ENCODE results near the gene ANO3. TPM values are rescaled to one million over a fixed set of nuclear protein-coding genes. Genes with fewer than 3 reads are reported as not detected.
"Not testable (repeated sequence)": the region's sequence is repeated elsewhere in the genome, so short reads cannot be mapped to it uniquely, and the experiment has no call there.

The ANO3 gene
- total RNA-seq, 1 donor from 2014 or later, result 0.05 TPM

DNA sequence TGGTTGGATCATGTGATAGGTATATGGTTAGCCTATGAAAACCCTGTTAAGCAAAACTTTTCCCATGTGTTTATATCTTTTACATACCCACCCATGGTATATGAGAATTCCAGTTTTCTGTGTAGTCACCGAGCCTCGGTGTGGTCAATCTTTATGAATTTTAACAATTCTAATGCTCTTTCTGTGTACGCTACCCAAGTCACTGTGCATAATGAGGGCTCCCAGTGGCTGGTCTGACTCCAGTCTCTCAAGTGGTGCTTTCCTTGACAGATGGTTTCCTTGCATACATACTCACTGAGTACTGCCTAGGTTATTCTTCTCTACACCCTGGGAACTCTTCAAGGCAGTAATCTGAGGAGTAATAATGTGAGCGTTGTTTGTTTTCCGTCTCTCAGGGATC, 222.5 kb downstream of the ANO3 start:
- intact Hi-C loops (cut with DNase I), result no loop called here
- no peak for ATAC-seq
- no peak for DNase-seq (ENCODE audit: missing footprints)

DNA sequence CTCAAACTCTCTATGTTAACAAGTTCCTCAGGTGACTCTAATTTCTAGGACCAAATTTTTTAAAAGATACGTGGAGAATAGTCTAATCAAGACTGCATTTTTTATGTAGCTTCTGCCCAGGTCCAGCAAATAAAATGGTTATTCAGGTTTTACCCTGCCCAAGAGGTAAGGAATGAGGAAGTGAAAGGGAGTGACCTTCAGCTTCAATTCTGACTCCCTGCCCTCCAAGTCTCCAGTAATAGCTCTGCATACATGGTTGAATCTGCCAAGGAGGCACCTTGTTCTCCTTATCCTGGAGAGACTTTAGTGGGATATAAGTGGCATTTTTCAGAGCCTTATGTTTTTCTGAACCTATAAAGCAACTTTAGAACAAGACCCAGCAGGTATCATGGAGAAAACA, 224.7 kb downstream of the ANO3 start:
- no peak for DNase-seq (ENCODE audit: missing footprints)
- ATAC-seq, result no peak
- intact Hi-C loops (cut with DNase I), result no loop called here

DNA sequence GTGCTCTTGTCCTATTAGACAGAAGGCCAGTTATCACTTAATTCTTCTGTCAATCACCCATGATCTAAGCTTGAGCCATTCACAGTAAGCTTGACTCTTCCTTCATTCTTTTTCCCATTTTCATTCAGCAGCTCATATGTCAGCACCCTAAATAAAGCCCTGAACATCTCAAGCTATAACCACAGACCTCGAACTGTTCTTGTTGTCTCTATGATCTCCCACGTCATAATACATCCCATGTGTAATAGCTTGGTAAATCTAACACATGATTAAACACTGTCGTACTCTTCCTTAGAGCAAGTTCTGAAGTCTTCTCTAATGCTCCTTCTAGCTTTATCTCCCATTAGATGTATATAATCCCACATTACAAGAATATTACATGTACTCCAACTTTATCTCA, 225.7 kb downstream of the ANO3 start:
- ATAC-seq (no peak), DNase-seq (ENCODE audit: missing footprints) (no peak)
- intact Hi-C loops (cut with DNase I), result no loop called here

DNA sequence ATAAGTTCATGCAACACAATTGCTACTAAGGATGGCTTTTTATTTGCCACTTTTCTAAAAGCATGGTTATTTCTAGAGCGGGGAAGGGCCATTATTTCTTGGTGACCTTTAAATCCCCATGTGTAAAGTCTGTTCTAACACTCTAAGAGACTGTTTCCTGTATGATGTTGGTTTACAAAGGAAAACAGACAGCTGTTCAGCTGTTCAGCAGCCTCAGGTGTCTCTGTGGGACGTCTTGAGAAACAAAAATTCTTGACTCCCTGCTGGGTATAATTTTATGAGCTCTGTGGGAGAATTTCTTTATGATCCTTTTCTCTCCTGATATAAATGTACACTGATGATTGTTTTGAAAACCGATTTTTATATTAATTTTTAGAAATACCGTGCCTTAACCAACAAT, 226.3 kb downstream of the ANO3 start:
- DNase-seq (ENCODE audit: missing footprints) (no peak), ATAC-seq (no peak)
- intact Hi-C loops (cut with DNase I), result no loop called here

DNA sequence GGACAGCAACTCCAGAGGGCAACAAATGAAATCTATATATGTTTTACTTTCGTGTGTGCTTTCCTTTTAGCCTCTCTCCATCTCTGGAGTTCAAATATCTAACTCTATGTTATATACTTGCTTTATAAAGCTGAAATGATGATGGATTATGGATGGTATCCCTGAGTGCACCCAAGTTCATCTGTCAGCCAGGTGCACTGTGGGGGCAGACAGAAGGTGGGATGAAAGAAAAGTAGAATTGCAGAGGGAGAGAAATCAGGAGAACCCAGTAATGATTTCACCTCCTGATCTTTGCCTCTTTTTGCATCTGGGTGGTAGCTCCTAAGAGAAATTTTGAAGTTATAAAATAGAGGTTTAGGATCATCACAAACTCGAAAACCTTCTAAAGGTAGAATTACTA, 237.7 kb downstream of the ANO3 start:
- intact Hi-C loops (cut with DNase I), result no loop called here
- DNase-seq (ENCODE audit: missing footprints), result no peak
- ATAC-seq, result no peak

DNA sequence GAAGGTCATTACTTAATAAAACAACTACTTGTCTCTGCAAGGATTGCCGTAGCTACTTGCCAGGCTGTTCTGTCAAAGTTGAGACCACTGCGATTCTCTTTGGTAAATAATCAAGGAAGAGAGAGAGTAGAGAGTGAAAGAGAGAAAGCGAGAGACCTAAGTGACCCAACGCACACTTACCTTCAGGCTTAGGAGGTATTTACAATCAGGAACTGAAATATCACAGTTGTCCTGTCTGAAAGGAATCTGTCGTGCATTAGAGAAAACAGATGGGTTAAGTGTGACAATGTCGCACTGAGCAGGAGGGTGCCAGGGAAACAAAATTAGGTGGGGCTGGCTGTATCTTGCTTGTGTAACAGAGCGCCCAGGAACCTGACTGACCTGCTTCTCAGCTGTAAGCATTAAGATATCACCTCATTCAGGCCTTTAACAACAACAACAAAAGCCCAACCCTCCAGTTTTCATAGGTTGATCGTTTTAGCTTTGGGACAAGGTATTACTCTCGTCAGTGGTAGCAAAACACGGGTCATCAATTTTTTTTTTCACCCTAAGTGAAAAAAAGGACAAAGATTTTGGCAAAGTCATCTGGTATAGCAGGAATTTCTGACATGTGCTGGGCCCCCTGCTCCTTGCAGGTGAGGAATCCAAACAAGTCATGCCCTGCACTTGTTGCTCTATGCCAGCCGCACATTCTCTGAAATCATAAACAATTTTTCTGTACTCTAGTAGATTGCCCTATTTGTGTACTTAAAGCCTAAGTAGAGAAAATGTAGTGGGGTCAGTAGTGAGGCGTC, 240.1 kb downstream of the ANO3 start, which contains the start of gene MUC15:
Gene MUC15 (minus strand): TSS at position 403 of the 794 bp plus-strand sequence. CDS start 5,169 bp downstream, outside the sequence.
- no peak for DNase-seq (ENCODE audit: missing footprints)
- intact Hi-C loops (cut with DNase I), result no loop called here
- no peak for ATAC-seq

DNA sequence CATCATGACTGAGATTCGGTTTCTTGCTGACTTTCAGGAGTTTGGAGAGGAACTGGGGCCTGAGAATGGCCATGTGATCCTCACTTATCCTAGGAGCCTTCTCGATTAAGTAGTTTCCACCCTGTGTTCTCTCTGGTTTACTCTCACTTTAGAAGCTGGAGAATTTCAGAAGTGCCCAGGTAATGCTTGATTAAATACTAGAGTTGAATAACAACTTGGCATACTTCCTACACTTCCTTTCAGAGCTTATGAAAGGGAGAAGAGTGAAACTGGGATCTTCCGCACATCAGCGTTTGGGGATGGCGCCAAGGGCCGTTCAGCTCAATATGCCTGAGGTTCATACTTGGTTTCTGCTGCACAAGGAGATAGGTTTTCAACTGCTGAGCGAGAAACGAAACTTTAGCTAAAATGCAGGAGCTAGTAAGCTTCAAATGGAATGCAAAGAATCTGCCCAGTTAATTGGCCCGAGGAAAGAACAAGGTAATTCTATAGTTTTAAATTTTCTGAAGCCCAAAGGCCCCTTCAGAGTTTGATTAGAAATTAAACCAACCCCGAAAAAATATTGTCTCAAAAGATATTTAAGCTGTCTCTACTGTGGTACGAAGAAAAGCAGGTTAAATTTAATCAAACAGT, 241.0 kb downstream of the ANO3 start:
- ATAC-seq (no peak), DNase-seq (ENCODE audit: missing footprints) (no peak)
- intact Hi-C loops (cut with DNase I), result no loop called here

DNA sequence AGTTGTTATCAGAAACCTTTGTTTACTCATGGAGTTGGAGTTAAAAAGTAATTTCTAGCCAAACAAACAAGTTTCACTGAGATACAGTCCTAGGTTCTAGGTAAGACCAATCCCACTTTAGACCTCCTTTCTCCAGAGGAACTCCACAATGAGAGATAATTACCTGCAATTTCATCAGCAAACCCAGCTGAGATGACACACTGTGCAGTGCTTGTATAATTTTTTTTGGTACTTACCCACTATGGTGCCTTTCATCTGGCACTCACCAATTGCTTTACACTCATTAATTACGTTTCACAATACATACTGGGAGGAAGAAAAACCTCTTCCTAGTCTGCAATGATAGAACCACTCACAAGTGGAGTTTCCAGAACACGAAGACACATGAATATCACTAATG, 242.0 kb downstream of the ANO3 start:
- intact Hi-C loops (cut with DNase I), result no loop called here
- no peak for DNase-seq (ENCODE audit: missing footprints)

DNA sequence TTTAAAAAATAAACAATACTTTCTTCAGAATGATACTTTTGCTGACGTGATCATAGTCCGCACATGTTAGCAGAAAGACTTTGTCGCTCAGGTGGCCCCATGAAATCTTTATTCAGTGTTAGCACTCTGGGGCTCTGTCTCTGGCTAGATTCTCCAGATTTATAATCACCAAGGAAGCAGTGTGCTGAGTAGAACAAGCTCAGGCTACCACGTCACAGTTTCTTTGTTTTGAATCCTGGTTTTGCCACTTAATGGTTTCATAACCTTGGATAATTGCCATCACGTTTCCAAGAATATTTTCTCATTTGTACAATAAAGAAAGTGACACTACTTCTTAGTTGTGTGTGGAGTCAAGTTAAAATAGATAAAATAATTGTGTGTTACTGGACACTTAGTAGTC, 244.0 kb downstream of the ANO3 start:
- intact Hi-C loops (cut with DNase I), result no loop called here
- ATAC-seq, result no peak

More for the DNA sequence above, 242.0 kb downstream of the ANO3 start:
- ATAC-seq, result no peak

DNA sequence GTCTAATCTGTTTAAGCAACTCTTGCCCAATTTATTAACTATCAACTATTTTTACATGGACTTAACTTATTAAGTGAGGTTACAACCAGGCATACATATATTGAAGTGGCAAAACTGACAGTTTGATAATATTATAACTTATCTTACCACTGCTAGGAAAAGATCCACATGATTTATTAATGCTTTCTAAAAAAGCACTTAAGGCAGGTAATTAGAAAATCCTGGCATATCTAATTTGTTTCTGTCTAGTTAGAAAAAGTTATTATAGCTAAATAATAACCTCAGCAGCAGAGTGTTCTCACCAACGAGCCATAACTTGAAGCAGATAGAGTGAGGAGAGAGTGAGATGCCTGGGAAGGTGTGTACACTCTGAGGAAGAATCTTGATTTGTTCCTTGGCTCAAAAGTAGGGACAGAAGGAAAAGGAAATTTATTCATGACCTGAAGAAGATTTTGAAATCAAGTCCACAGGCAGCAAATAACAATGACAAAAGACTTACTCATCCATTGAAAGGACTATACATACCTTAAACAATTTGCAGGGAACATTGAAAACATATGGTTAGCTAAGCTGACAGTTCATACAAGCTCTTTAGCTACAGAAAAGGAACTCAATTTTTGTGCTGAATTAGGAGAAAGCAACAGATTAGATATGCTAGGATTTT, 247.2 kb downstream of the ANO3 start:
- no peak for DNase-seq (ENCODE audit: missing footprints)
- intact Hi-C loops (cut with DNase I), result no loop called here
- no peak for ATAC-seq

More for the DNA sequence above, 244.0 kb downstream of the ANO3 start:
- no peak for DNase-seq (ENCODE audit: missing footprints)

DNA sequence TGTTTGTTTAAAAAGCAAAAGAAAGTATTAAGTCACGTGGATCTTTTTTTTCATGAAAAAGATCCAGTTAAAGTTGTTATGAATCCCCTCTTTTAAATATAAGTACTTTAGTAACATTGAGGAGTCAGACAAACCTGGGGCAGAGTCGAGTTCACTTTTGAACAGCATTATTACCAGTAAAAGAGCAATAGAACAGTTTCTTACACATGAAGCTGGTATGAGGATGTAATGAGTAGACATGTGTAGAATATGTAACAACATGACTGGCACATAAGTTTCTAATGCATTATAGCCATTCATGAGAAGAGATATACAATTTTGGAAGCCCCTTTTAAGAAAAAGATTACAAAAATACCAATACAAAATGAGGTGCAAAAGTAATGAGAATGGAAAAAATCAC, 247.8 kb downstream of the ANO3 start:
- ATAC-seq, result no peak
- intact Hi-C loops (cut with DNase I), result no loop called here
- DNase-seq (ENCODE audit: missing footprints), result no peak

DNA sequence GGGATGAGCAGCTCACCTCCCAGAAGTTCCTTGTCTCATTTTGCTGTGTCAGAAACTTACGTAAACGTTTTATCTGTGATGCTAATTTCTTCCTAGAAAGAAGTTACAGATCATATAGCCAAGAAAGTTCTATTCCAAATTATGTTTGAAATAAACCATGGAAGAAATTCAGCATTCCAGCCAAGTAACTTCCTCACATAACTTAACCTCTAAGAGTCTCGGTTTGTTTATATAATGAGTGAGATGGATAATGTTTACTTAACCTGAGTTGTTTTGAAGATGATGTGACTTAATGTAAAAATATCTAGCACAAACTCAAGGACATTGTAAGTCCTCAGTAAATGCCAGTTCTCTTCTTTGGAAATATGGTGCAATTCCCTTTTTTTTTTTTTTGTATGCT, 249.0 kb downstream of the ANO3 start:
- DNase-seq (ENCODE audit: missing footprints) (no peak), ATAC-seq (no peak)
- intact Hi-C loops (cut with DNase I), result no loop called here

DNA sequence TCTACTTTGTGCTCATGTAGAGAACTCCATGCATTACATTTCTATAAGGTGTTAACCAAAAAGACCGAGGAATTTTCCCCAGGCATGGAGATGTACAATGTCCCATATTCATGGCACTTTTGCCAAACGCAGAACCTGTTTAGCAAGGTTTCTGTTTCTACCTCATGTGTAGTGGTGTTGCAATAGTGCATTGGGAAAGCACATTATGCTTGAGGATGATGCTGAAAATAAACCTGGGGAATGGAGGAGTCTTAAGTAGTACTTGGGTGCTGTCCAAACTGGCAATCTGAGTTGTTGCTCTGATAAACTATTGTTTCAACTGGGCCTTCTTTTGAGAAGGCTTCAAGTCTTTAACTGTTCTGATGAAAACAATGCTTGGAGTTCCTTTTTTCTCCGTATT, 251.6 kb downstream of the ANO3 start:
- DNase-seq (ENCODE audit: missing footprints) (no peak), ATAC-seq (no peak)
- intact Hi-C loops (cut with DNase I), result no loop called here

DNA sequence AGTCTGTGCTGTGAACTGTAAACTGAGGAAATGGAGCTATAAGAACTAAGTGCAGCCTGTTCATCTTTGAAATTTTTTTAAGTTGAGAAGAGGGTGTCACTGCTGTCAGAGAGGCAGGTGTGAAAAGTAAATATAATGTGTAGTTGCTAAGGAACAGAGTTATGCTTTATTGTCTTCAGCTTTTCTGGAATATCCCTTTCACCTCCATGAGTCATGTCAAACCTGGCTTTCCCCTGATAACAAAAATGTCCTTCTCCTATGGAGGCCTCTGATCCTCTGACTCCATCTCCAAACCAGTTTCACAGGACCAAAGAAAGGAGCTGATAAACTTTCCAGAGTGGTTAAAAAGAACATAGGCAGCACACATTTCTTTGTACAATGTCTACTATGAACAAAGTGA, 252.9 kb downstream of the ANO3 start:
- intact Hi-C loops (cut with DNase I), result no loop called here

DNA sequence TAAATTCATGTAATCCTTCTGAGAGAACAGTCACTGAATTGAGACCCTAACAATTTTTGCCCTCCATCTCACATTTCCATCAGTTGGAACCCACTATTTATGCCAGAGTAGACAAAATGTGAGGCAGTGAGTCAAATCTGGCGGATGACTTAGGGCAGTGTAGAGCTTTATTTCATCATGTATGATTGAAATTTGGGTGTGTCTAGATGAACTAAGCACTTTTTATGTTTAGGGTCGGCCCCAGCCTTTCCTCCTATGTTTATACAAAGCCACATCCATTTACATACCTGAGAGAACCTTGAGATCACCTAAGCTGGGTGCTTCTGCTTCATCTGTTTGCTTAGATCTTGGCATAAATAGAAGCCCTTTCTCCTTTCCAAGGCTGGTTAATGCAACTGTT, 255.1 kb downstream of the ANO3 start:
- DNase-seq (ENCODE audit: missing footprints) (no peak), ATAC-seq (no peak)
- intact Hi-C loops (cut with DNase I), result no loop called here

More for the DNA sequence above, 252.9 kb downstream of the ANO3 start:
- DNase-seq (ENCODE audit: missing footprints) (no peak), ATAC-seq (no peak)

DNA sequence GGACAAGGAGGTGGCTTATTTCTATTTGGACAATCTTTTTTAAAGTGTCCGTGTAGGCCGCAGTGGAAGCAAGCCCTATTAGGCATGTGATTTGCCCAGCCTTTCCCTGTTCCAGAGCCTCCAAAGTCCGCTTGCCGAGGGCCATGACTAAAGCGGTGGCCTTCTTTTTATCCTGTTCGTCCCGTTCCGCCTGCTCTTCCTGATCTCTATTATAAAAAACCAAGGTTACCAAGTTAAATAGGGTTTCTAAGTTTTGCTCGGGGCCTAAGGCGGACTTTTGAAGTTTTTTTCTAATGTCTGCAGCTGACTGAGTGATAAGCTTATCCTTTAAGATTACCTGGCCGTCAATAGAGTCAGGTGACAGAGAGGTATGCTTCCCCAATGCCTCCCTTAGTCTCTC, 261.8 kb downstream of the ANO3 start:
- no peak for DNase-seq (ENCODE audit: missing footprints)
- intact Hi-C loops (cut with DNase I), result no loop called here
- no peak for ATAC-seq

DNA sequence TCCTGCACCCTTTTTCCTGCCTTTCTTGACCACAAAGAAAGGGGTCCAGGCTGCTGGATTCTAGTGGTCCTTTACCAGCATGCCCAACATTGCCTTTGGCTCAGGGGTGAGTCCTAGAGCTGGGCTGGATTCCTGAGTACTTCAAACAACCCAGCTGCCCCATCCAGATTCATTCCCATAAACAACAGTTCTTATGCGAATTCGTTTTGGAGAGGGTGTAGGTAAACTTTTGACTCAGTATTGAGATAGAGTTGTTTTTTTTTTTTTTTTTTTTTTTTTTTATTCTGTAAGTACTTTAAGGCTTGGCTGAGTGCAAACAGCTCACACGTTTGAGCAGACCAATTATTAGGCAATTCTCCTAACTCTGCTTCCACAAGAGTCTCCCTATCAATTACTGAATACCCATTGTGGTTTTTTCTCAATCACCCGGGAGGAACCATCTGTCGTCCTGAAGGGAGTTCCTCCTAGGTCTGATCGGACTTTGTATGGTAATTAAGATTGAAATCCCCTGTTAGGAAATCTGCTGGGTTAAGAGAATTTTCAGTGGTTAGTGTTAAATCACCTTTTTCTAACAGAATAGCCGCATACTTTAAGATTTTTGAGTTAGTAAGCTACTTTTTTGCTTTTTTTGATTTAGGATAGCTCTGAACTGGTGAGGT, 263.4 kb downstream of the ANO3 start:
- DNase-seq (ENCODE audit: missing footprints); ATAC-seq; intact Hi-C loops (cut with DNase I): not testable (repeated sequence)

DNA sequence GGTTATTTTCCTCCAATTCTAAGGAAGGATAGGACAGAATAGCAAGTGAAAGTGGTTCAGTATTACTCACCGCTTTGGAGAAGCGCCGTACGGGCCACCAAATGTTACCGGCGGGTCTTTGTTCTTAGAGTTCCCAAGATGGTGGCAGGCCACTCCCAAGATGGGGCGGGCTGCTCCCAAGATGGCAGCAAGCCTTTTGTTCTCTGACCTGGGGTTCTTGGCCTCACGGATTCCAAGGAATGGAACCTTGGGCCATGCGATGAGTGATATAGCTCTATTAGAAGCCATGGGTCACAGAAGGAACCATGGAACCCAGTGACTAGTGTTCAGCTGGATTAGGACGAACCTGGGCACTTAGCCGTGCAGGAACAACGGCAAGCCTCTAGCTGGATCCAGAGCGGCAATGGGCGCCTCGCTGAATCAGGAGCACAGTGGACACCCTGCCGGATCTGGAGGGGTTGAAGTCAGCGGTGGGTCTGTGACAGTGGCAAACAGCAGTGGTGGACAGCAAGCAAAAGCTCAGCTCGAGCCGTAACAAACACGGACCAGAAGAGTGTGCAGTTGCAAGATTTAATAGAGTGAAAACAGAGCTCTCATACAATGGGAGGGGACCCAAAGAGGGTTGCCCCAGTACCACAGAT, 265.2 kb downstream of the ANO3 start:
- ATAC-seq; intact Hi-C loops (cut with DNase I): not testable (repeated sequence)

DNA sequence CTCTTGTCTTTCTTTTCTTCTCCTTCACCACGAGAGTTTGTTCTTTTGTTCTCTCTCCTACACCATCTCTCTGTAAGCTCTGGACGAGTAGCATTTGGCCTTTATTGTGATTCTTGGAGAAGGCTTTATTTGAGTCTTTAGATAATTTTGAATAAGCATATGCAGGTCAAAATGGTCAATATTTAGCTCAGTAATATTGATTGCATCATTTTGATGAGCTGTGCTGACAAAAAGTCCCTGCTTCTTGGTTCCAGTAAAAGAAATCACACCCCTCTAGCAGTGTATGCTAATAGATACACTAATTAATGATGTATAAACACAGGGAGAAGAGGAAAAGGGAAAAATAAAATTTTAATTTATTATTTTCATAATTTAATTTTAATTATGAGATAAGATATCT, 266.0 kb downstream of the ANO3 start:
- DNase-seq (ENCODE audit: missing footprints), result no peak
- no peak for ATAC-seq
- intact Hi-C loops (cut with DNase I), result no loop called here

More for the DNA sequence above, 265.2 kb downstream of the ANO3 start:
- peak; percentile 44 for DNase-seq (ENCODE audit: missing footprints)

Data from Right ventricle myocardium inferior (tissue), 1 donor.